ENCODE measurements around the gene CSN2.
A peak's percentile ranks its signal among the peaks of the same experiment; 100 is the strongest.
"Not testable (repeated sequence)": the region's sequence is repeated elsewhere in the genome, so short reads cannot be mapped to it uniquely, and the experiment has no call there.

Gene CSN2, protein sequence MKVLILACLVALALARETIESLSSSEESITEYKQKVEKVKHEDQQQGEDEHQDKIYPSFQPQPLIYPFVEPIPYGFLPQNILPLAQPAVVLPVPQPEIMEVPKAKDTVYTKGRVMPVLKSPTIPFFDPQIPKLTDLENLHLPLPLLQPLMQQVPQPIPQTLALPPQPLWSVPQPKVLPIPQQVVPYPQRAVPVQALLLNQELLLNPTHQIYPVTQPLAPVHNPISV

DNA sequence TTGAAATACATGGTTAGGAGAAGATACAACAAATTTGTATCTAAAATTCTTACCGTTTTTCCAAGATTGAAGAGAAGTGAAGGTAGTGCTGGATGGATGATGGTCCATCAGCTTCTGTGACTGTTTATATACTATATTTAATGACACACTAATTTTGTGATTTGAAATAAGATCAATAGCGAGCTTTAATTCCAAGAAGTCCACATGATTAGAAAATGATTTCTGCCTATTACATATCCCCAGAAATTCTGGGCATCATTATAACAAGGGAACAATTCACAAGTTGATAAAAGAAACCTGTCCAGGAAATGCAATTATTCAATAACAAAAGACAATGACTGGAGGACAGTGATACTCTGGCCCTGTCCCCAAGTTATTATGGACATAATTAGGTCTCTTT lies at the start of gene CSN2:
Gene CSN2, minus strand, starts transcription at position 101 of the 400 bp plus-strand sequence. CDS start 4,733 bp downstream, outside the sequence.
- no peak for DNase-seq

DNA sequence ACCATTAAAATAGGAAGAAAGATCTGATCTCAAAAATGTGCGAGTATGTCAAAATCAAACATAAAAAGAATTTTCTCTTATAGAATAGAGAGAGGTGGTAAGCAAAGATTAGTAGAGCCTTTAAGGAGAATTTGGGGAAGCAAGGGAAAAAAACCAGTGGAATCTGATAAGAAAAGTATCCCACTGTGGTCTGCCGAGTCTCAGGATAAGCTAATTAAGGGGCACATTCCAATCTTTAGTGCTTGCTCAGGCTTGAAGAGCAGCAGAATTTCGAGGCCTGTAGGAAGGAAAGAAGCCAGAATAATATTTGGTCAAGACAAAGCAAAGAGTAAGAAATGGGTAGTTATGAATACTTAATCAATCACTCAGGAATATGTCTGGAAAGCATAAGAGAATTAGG lies 43.2 kb upstream of the CSN2 start:
- DNase-seq = no peak

DNA sequence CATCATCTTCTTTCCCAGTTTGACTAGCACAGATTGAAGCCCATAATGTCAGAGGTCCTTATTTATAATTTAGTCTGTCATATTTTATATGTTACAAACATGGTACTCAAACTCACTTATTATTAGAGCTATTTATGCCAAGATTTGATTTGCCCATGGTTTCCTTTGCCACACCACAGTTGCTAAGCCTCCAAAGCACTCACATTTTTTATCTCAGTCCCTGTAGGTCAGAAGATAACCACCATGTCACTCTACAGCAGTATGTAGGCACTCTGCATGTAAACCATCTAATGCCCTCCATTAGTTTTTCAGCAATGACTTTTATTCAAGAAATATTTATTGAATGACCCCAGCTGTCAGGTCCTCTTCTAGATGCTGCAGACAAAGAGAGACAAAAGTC lies 37.0 kb upstream of the CSN2 start:
- no peak for DNase-seq

DNA sequence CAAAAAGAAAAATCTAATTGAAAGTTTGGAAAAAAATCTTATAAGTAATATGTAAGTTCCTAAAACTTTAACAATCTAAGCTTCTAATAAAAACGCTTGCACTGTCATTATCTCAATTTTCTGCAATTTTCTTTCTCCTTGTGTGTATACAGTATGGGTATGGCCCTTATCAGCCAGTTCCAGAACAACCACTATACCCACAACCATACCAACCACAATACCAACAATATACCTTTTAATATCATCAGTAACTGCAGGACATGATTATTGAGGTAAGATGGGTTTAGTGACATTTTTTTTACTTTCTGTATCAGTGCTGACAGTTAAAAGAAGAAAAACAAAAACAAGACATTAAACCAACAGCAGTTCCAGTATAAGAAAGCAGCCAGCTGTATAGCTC lies 35.2 kb upstream of the CSN2 start:
- DNase-seq = no peak

DNA sequence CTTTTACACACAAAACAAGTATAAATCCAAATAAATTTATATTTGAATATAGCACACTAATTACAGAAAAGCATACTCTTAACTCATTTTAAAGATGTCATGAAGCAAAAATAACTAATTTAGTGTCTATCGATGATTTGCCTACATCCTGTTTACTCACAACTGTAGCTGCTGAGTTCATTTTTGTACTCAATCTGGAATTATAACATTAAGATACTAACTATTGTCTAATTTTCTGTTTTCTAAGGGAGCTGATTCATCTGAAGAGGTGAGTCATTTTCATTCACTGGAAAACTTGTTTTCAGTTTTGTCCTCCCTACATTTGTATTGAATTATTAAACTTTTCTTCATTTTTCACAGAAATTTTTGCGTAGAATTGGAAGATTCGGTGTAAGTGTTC lies 33.9 kb upstream of the CSN2 start:
- DNase-seq = no peak

DNA sequence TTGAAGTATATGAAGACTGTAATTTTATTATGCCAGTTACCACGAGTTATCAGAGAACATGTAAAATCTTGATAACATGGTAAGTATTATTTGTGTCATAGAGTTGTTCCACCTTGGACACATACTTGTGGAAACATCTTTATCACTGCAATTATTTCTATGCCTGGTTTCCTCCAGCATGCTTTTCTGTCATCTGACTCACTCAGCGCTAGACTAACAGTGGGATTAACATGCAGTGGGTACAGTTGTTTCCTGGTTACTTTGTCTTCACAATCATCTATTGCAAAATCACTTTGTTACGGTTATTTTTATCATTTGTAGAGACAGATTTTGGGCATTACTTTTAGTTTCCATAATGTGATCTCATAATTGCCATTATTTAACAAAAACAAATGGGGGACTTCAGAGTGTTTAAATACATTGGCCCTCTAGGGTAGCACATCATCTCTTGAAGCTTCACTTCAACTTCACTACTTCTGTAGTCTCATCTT lies 30.0 kb upstream of the CSN2 start, which contains the start of gene STATH:
Gene STATH, plus strand, starts transcription at position 441 of the 491 bp plus-strand sequence. CDS start 2,472 bp downstream, outside the sequence.
- peak; percentile 6 for DNase-seq

DNA sequence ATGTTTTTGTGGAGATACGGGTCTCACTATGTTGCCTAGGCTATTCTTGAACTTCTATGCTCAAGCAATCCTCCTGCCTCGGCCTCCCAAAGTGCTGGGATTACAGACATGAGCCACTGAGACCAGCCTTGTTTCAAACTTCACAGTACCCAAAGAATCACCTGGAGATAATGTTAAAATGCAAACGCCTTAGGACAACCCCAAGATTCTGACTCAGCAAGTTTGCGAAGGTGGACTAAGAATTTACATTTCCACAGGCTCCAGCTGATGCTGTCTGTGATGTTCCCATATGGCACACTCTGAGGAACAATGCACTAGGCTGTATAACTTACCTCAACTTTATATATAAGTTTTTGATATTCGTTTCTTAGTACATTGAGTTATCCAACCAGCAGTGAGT lies 29.3 kb upstream of the CSN2 start:
- DNase-seq = no peak

DNA sequence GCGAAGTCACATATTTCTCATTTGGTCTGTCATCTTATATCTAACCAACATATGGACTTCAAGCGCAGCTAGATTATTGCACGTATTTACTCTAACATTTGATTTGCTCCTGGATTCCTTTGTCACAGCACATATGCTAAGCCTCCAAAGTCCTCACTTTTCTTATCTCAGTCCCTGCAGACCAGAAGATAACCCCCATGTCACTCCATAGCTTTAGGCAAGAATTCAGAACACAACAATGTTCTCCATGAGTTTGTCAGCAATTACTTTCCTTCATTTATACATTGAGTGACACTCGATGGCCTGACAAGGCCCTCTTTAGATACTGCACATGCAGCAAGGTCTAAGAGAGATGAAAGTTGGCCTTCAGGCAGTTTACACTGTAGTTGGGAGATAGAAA lies 25.5 kb upstream of the CSN2 start:
- no peak for DNase-seq

DNA sequence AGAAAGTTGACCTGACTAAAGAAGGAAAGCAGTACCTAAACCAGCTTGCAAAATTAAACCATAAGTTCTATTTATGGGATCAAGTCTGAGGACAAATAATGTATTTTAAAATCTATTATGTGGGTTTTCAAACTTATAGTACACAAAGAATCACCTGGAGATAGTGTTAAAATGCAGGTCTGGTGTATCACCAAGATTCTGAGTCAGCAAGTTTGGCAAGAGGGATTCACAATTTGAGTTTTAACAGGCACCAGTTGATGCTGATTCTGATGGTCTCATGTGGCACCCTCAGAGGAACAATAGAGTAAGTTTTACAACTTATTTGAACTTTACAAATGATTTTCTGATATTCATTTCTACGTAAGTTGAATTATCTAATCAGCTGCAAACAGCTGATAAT lies 21.1 kb upstream of the CSN2 start:
- no peak for DNase-seq

DNA sequence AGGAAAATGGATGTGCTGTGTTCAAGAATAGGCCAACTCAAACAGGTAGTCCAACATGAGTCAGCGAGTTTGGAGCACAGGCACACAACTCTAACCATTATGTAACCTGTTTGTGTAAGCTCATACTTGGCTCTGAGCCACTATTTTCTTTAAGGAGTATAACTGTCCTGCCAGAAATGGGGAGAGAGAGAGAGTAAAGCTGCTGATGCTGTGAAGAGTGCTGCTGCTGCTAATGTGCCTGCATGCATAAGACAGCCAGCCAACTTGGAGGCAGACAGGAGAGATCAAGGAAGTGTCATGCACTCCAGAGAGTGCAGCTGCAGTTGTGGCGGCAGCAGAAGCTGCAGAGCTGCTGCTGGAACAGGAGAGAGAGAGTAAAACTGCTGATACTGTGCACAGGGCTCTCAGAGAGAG lies 18.5 kb upstream of the CSN2 start:
- DNase-seq = peak; percentile 78

DNA sequence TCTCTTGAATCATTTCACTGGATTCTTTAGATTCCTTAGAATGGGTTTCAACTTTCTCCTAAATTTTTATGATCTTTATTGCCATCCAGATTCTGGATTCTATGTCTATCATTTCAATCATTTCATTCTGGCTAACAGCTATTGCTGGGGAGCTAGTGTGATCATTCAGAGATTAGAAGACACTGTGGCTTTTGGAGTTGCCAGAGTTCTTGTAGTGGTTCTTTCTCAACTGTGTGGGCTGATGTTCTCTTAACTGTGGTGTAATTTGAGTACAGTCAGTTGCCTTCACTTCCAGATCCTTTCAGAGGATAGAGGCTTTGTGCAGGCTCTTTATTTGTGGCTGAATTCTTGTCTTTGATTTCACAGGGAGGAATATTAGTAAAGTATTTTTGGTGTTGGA lies 12.1 kb upstream of the CSN2 start:
- peak; percentile 7 for DNase-seq

DNA sequence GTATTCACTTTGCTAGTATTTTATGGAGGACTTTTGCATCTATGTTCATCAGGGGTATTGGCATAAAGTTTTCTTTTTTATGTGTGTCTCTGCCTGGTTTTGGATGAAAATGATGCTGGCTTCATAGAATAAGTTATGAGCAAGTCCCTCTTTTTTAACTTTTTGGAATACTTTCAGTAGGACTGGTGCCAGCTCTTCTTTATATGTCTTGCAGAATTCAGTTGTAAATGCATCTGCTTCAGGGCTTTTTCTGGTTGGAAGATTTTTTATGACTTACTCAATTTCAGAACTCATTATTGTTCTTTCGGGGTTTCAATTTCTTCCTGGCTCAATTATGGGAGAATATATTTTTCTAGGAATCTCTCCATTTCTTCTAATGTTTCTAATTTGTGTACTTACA lies 9.1 kb upstream of the CSN2 start:
- DNase-seq = no peak

DNA sequence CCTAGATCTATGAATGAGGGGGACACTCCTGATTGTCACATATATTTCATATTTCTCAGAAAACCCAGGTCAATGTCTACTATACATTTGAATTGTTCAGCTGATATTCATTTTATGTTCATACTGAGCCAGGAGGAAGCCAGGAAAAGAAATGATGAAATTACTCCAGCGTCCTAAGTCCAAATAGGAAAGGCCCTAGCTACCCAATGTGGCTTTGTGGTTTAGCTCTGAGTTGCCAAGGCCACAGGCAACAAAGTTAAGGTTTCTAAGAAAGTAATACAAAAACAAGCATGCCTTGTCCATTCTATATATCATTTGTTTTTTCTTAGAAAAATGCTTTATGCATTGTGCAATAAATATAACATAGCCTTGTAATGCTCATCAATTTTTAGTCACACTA lies 4.5 kb upstream of the CSN2 start:
- no peak for DNase-seq

DNA sequence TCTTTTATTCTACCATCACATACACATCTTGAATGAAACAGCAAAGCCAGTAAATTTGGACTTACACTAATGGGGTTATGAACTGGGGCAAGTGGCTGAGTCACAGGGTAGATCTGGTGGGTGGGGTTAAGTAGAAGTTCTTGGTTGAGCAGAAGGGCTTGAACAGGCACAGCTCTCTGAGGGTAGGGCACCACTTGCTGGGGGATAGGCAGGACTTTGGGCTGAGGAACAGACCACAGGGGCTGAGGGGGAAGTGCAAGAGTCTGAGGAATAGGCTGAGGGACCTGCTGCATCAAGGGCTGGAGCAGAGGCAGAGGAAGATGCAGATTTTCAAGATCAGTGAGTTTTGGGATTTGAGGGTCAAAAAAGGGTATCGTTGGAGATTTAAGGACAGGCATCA lies 8.3 kb downstream of the CSN2 start:
- no peak for DNase-seq

DNA sequence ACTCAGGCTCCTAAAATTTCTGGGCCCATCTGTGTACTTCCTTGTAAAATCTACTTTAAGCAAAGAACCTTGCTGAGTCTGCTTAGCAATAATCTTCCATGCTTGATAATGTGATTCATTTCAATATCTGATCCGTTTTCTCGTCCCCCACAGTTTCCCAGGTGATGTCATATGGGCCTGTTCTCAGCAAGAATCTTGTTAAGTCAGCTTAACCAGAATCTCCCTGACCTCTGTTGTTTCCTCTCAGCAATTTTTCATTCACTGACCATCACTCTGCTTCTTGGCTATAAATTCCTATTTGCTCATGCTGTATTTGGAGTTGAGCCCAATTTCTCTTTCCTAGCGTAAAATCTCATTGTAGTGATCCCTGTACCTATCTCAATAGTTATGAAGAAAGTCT lies 13.9 kb downstream of the CSN2 start:
- DNase-seq = peak; percentile 5

DNA sequence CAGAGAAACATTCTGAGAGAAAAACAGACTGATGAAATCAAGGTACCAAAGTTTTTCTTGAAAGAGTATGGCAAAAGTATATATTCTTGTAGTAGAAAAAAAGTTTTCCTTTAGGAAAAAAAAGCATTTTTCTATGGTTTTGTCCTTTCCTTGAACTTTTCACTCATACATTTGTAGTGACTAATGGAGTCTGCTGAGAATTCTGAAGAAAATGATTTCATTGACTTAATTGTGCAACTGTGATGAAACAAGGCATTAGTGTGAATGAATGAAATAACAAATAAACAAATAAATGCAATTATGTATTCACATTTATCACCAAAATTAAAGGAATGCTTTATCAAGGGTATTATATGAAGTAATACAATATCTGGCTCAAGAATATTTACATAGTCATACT lies 29.0 kb downstream of the CSN2 start:
- peak; percentile 2 for DNase-seq

DNA sequence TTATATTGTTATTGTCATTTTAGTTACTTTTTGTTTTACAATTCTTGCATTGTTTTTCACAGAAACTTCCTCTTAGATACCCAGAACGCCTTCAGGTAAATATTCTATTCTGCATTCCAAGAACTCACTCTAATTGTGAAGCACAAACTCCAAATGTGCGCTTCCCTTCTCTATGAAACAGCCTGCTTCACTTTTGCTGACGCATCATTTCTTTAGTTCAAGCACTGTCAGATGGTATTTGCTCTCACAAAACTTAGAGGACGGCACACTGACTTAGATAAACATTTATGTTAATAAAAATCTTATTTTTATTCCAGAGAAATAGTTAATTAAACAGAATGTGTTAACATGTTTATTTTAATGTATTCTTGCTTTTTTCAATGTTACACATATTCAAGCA lies 31.4 kb downstream of the CSN2 start:
- DNase-seq = no peak

DNA sequence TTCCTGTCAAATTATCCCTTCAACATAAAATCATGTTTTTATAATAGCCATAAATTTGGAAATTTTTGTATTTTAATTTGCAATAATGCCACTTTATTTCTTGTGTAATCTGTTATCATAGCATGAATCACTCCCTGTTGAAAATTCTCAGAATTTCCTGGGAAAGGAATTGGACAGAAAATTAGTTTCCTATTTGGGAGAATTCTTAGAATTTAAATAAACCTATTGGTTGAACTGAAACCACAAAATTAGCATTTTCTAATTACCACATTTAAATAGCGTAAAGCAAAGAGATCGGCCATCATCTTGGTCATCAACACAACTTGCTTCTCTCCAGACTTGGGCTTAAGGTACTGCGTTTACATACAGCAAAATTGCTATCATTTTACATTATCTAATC lies 34.8 kb downstream of the CSN2 start, which contains the start of gene CSN1S1:
Gene CSN1S1, plus strand, starts transcription at position 301 of the 400 bp plus-strand sequence. CDS start 1,488 bp downstream, outside the sequence.
- DNase-seq = no peak

DNA sequence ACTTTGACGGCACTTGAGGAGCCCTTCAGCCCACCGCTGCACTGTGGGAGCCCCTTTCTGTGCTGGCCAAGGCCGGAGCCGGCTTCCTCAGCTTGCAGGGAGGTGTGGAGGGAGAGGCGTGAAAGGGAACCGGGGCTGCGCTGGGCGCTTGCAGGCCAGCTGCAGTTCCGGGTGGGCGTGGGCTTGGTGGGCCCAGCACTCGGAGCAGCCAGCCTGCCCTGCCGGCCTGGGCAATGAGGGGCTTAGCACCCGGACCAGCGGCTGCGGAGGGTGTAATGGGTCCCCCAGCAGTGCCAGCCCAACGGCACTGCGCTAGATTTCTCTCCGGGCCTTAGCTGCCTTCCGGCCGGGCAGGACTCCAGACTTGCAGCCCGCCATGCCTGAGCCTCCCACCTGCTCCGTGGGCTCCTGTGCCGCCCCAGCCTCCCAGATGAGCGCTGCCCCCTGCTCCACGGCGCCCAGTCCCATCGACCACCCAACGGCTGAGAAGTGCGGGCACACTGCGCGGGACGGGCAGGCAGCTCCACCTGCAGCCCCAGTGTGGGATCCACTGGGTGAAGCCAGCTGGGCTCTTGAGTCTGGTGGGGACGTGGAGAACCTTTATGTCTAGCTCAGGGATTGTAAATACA lies 41.6 kb downstream of the CSN2 start:
- DNase-seq = not testable (repeated sequence)

DNA sequence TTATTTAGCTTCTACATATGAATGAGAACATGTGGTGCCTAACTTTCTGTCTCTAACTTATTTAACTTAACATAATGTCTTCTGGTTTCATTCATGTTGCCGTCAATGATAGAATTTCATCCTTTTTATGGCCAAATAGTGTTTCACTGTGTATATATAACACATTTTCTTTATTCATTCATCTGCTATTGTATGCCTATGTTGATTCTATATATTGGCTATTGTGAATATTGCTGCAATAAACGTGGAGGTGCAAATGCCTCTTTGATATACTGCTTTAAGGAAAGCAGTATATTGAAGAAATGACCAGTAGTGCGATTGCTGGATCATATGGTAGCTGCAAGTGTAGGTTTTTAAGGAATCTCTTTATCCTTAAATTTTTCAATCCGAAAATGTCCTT lies 44.7 kb downstream of the CSN2 start:
- no peak for DNase-seq

DNA sequence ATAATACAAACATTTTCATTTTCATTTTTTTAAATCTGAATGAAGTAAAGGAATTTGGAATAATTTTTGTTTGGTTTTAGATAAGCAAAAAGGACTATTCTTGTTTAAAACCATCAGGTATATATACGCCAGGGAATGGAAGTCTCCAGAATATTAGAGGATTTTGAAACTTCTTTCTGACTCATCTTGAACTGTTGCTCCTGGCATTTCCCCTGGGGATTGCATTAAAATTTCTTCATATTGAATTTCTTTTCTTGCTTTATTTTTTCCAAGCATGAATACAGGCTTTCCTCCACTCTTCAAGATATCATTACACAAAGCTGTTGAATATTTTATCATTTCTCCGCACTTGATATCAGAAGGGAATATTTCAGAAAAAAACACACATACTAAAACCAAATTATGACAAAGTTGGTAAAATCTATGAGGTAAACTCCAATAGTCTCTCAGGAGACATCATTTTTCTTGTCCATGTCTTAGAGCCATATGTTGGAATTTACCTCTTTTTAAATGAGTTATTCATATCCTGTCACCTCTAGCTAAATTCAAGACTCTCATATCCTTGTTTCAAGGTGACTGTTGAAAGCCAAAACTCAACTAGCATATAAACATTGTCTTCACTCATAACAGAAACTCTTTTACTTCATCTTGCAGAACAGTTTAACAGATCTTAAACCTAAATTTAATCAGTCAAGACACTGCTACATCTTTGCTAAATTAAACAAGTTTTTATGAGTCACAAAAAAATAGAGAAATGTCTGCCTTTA lies 55.3 kb downstream of the CSN2 start:
- DNase-seq = peak; percentile 31

DNA sequence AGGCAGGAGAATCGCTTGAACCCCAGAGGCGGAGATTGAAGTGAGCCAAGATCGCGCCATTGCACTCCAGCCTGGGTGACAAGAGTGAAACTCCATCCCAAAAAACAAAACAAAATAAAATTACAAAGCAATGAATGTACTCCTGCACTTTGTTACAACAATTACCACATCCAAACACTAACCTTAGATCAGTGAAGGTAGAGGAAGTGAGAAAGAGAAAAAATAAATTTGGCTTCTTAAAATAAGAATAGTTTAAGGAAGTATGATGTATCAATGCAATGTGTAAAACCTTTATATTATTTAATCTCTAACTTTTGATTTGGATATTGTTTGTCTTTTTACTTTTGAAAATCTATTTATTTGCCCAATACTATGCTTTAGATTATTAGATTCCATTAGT lies 56.3 kb downstream of the CSN2 start:
- DNase-seq = no peak

DNA sequence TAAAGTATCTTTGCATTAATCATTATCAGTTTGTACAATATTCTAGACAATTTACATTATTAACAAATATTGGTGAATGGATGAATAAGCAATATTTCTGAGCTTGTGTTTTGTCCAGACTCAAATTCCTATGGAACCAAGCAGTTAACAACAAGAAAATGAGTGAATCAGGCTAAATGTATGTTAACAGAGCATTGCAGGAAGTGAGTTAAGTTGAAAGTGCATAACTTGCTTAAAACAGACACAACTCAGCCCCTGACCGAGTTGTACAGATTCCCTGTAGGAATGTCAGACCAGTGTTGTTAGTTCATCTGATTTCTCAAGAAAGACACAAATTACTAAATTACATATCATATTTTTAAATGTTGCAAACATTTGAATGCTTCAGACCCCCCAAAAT lies 58.4 kb downstream of the CSN2 start:
- peak; percentile 32 for DNase-seq

All from NCI-H226 (cell line).